Neural cell (in vitro differentiated cells): Measurements from ENCODE around the gene WNK2.
"Not testable (repeated sequence)": the region's sequence is repeated elsewhere in the genome, so short reads cannot be mapped to it uniquely, and the experiment has no call there.

Experiments used
- EP300 ChIP-seq: fragments of 450-650 bp; conservative IDR thresholded peaks from 2 replicates; pipeline ENCODE4 v1.6.1; 2014; ENCODE audit warnings: antibody characterized with exemption, mild to moderate bottlenecking, moderate library complexity; ENCODE audit not compliant: poor library complexity, severe bottlenecking
- TF ChIP-seq, protein P1 (sequence below): IDR thresholded peaks from 2 replicates; pipeline ENCODE4 v1.6.1; 2012; ENCODE audit warnings: borderline replicate concordance

DNA sequence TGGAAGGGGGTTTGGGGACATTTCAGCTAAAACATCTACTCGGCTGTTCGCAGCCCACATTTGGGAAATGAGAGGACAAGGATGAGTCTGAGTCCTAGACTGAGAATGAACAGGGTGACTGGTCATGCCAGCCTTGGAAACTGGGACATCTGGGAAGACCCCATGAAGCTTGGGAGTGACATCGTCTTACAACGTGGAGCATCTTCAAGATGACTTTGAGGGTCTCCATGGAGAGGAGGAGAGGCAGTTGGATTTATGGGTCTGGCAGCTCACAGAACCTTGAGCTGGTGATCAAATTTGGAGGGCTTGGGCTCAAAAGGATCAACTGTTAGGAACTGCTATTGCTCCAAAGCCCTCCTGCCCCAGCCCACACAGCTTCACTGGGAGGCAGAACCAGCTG is 182.5 kb downstream of the WNK2 start:
- TF ChIP-seq, protein P1, sequence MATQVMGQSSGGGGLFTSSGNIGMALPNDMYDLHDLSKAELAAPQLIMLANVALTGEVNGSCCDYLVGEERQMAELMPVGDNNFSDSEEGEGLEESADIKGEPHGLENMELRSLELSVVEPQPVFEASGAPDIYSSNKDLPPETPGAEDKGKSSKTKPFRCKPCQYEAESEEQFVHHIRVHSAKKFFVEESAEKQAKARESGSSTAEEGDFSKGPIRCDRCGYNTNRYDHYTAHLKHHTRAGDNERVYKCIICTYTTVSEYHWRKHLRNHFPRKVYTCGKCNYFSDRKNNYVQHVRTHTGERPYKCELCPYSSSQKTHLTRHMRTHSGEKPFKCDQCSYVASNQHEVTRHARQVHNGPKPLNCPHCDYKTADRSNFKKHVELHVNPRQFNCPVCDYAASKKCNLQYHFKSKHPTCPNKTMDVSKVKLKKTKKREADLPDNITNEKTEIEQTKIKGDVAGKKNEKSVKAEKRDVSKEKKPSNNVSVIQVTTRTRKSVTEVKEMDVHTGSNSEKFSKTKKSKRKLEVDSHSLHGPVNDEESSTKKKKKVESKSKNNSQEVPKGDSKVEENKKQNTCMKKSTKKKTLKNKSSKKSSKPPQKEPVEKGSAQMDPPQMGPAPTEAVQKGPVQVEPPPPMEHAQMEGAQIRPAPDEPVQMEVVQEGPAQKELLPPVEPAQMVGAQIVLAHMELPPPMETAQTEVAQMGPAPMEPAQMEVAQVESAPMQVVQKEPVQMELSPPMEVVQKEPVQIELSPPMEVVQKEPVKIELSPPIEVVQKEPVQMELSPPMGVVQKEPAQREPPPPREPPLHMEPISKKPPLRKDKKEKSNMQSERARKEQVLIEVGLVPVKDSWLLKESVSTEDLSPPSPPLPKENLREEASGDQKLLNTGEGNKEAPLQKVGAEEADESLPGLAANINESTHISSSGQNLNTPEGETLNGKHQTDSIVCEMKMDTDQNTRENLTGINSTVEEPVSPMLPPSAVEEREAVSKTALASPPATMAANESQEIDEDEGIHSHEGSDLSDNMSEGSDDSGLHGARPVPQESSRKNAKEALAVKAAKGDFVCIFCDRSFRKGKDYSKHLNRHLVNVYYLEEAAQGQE: not testable (repeated sequence)
- not testable (repeated sequence) for TF ChIP-seq EP300
